ENCODE measurements around the gene DOLPP1.

DOLPP1 gene

GRCh38 chr9:129068110-129068509 lies 12.8 kb upstream of the DOLPP1 start:
- DNase-seq: no peak

GRCh38 chr9:129068990-129069861 lies 11.7 kb upstream of the DOLPP1 start:
- peak; percentile 84 to 91 for DNase-seq

- DNase-seq: no peak
Observed at GRCh38 chr9:129069862-129070641, 10.9 kb upstream of the DOLPP1 start.

GRCh38 chr9:129070696-129071525 lies 10.0 kb upstream of the DOLPP1 start:
- no peak for DNase-seq

GRCh38 chr9:129071526-129072126 lies 9.3 kb upstream of the DOLPP1 start:
- no peak for DNase-seq

GRCh38 chr9:129072171-129072570 lies 8.7 kb upstream of the DOLPP1 start:
- no peak for DNase-seq

- no peak for DNase-seq
Observed at GRCh38 chr9:129073404-129073803, 7.5 kb upstream of the DOLPP1 start.

GRCh38 chr9:129074106-129074505 lies 6.8 kb upstream of the DOLPP1 start:
- no peak for DNase-seq

- DNase-seq: no peak
Observed at GRCh38 chr9:129075996-129076639, 4.8 kb upstream of the DOLPP1 start.

GRCh38 chr9:129076640-129077037 lies 4.3 kb upstream of the DOLPP1 start:
- DNase-seq: no peak

- DNase-seq: no peak
Observed at GRCh38 chr9:129077236-129077635, 3.7 kb upstream of the DOLPP1 start.

- no peak for DNase-seq
Observed at GRCh38 chr9:129078691-129079503, 2.0 kb upstream of the DOLPP1 start.

- DNase-seq: no peak
Observed at GRCh38 chr9:129079829-129080228, 1.1 kb upstream of the DOLPP1 start.

- DNase-seq: no peak
Observed at GRCh38 chr9:129080298-129080600, 662 bp upstream of the DOLPP1 start.

- DNase-seq: no peak
Observed at GRCh38 chr9:129081388-129081904, 535 bp downstream of the DOLPP1 start.

- DNase-seq: no peak
Observed at GRCh38 chr9:129084087-129084486, 3.2 kb downstream of the DOLPP1 start.

- no peak for DNase-seq
Observed at GRCh38 chr9:129089246-129089645, 8.3 kb downstream of the DOLPP1 start.

- no peak for DNase-seq
Observed at GRCh38 chr9:129093602-129094386, 12.9 kb downstream of the DOLPP1 start.

GRCh38 chr9:129094387-129095169 lies 13.7 kb downstream of the DOLPP1 start:
- no peak for DNase-seq

Data from AML-193 (cell line).